ENCODE data around the gene TCERG1.

Gene TCERG1

GRCh38 chr5:146457431-146457830 lies 10.3 kb downstream of the TCERG1 start:
- DNase-seq (ENCODE audit: low read depth) = no peak

- DNase-seq (ENCODE audit: low read depth) = no peak
Measured at GRCh38 chr5:146458894-146459293, 11.8 kb downstream of the TCERG1 start.

- no peak for DNase-seq (ENCODE audit: low read depth)
Measured at GRCh38 chr5:146461319-146461718, 14.2 kb downstream of the TCERG1 start.

GRCh38 chr5:146463446-146463845 lies 16.3 kb downstream of the TCERG1 start:
- no peak for DNase-seq (ENCODE audit: low read depth)

GRCh38 chr5:146466521-146467349 lies 19.6 kb downstream of the TCERG1 start:
- no peak for DNase-seq (ENCODE audit: low read depth)

- no peak for DNase-seq (ENCODE audit: low read depth)
Measured at GRCh38 chr5:146467760-146468159, 20.6 kb downstream of the TCERG1 start.

- no peak for DNase-seq (ENCODE audit: low read depth)
Measured at GRCh38 chr5:146474065-146474464, 26.9 kb downstream of the TCERG1 start.

- no peak for DNase-seq (ENCODE audit: low read depth)
Measured at GRCh38 chr5:146475190-146475780, 28.2 kb downstream of the TCERG1 start.

- no peak for DNase-seq (ENCODE audit: low read depth)
Measured at GRCh38 chr5:146475906-146476305, 28.8 kb downstream of the TCERG1 start.

- DNase-seq (ENCODE audit: low read depth) = no peak
Measured at GRCh38 chr5:146482775-146483174, 35.6 kb downstream of the TCERG1 start.

- DNase-seq (ENCODE audit: low read depth) = no peak
Measured at GRCh38 chr5:146484714-146485391, 37.7 kb downstream of the TCERG1 start.

GRCh38 chr5:146490089-146490843 lies 43.1 kb downstream of the TCERG1 start:
- DNase-seq (ENCODE audit: low read depth) = no peak

GRCh38 chr5:146494656-146495055 lies 47.5 kb downstream of the TCERG1 start:
- no peak for DNase-seq (ENCODE audit: low read depth)

- no peak for DNase-seq (ENCODE audit: low read depth)
Measured at GRCh38 chr5:146499680-146500079, 52.5 kb downstream of the TCERG1 start.

- no peak for DNase-seq (ENCODE audit: low read depth)
Measured at GRCh38 chr5:146507428-146507827, 60.3 kb downstream of the TCERG1 start.

GRCh38 chr5:146510559-146511125 lies 63.5 kb downstream of the TCERG1 start:
- no peak for DNase-seq (ENCODE audit: low read depth)

GRCh38 chr5:146513462-146513861 lies 66.3 kb downstream of the TCERG1 start:
- DNase-seq (ENCODE audit: low read depth) = no peak

- no peak for DNase-seq (ENCODE audit: low read depth)
Measured at GRCh38 chr5:146514575-146514974, 67.4 kb downstream of the TCERG1 start.

GRCh38 chr5:146515473-146516150 lies 68.5 kb downstream of the TCERG1 start:
- no peak for DNase-seq (ENCODE audit: low read depth)

- no peak for DNase-seq (ENCODE audit: low read depth)
Measured at GRCh38 chr5:146516151-146516475, 69.0 kb downstream of the TCERG1 start, which contains the start of gene GPR151. Gene GPR151 (minus strand): TSS chr5:146516190. CDS start chr5:146516113, 77 bp downstream.

GRCh38 chr5:146519554-146519953 lies 72.4 kb downstream of the TCERG1 start:
- no peak for DNase-seq (ENCODE audit: low read depth)

Data from activated T-helper 1 cell treated with Interleukin-2 at 50 U/mL for 16 hours (primary cell).